GM12801 (cell line): ENCODE data around the gene SH3GL1.

ENCODE experiments used
- CTCF ChIP-seq: IDR thresholded peaks from one replicate; pipeline ENCODE4 v1.5.1; 2011; ENCODE audit warnings: control low read depth; ENCODE audit not compliant: insufficient read length; ENCODE audit errors: extremely low read depth

Gene SH3GL1

GRCh38 chr19:4358709-4359626 is 41.4 kb downstream of the SH3GL1 start:
- no peak for TF ChIP-seq CTCF

GRCh38 chr19:4357921-4358326 is 42.4 kb downstream of the SH3GL1 start:
- TF ChIP-seq CTCF: no peak

GRCh38 chr19:4357095-4357797 is 43.1 kb downstream of the SH3GL1 start:
- TF ChIP-seq CTCF: no peak

GRCh38 chr19:4354897-4355296 is 45.5 kb downstream of the SH3GL1 start:
- no peak for TF ChIP-seq CTCF

- no peak for TF ChIP-seq CTCF
Measured at GRCh38 chr19:4354282-4354681, 46.1 kb downstream of the SH3GL1 start.

GRCh38 chr19:4352701-4353121 is 47.6 kb downstream of the SH3GL1 start:
- peak; percentile 17 for TF ChIP-seq CTCF

GRCh38 chr19:4350726-4351125 is 49.6 kb downstream of the SH3GL1 start:
- no peak for TF ChIP-seq CTCF
